HCT116 (cell line): ENCODE data around the gene ZNF26.

Source experiments
- CEBPB ChIP-seq: IDR thresholded peaks from 2 replicates; pipeline ENCODE4 v1.6.1; 2012; ENCODE audit warnings: low read depth
- CTCF ChIP-seq, 3 experiments: fragments of 200-600 bp in 1 of 3; sonication (generic) in 1 of 3; IDR thresholded peaks in 2 of 3; conservative IDR thresholded peaks in 1 of 3; 2 replicates each; pipeline ENCODE4 v1.5.1; 2012 to 2017; ENCODE audit warnings: low read depth in 2 of 3, low read length in 2 of 3, antibody characterized with exemption in 1 of 3, borderline replicate concordance in 1 of 3, control low read depth in 1 of 3, mild to moderate bottlenecking in 1 of 3, mixed read lengths in 1 of 3, mixed run types in 1 of 3, moderate library complexity in 1 of 3; ENCODE audit not compliant: insufficient read depth in 1 of 3
- EZH2 ChIP-seq: fragments of 200-600 bp; sonication (generic); IDR thresholded peaks from 2 replicates; pipeline ENCODE4 v1.6.1; 2017; ENCODE audit warnings: antibody characterized with exemption, mixed run types
- FOSL1 ChIP-seq: IDR thresholded peaks from 2 replicates; pipeline ENCODE4 v1.6.1; 2012; ENCODE audit warnings: low read depth
- JUND ChIP-seq: IDR thresholded peaks from 2 replicates; pipeline ENCODE4 v1.6.1; 2012
- POLR2A ChIP-seq: IDR thresholded peaks from 2 replicates; pipeline ENCODE4 v1.7.0; 2011; ENCODE audit warnings: borderline replicate concordance; ENCODE audit not compliant: insufficient read depth, insufficient read length; ENCODE audit errors: extremely low read depth
- POLR2AphosphoS5 ChIP-seq: IDR thresholded peaks from 2 replicates; pipeline ENCODE4 v1.6.1; 2011; ENCODE audit warnings: mild to moderate bottlenecking, low read depth, low read length, moderate library complexity
- SP1 ChIP-seq: IDR thresholded peaks from 2 replicates; pipeline ENCODE4 v1.6.1; 2012; ENCODE audit warnings: low read depth
- ZBTB33 ChIP-seq: IDR thresholded peaks from 2 replicates; pipeline ENCODE4 v1.6.1; 2011; ENCODE audit warnings: mild to moderate bottlenecking, low read length, moderate library complexity; ENCODE audit not compliant: insufficient replicate concordance; ENCODE audit errors: extremely low read depth
- ZNF274 ChIP-seq: fragments of 200-500 bp; sonication (Bioruptor generic); IDR thresholded peaks from 2 replicates; pipeline ENCODE4 v1.6.1; 2014; ENCODE audit warnings: mild to moderate bottlenecking, low read depth, low read length, inconsistent platforms
- TF ChIP-seq, protein P1 (sequence below): IDR thresholded peaks from 2 replicates; pipeline ENCODE4 v1.6.1; 2012

- TF ChIP-seq CTCF (IDR thresholded peaks at IDR 0.05 in 2 of 3, conservative IDR thresholded peaks at IDR 0.05 in 1 of 3; ENCODE audit: borderline replicate concordance in 1 of 3, insufficient read depth in 1 of 3, low read depth in 2 of 3, low read length in 2 of 3), result no peak
- no peak for TF ChIP-seq FOSL1
- no peak for TF ChIP-seq POLR2A
- TF ChIP-seq CEBPB, result no peak
- no peak for TF ChIP-seq EZH2
- TF ChIP-seq ZBTB33, result no peak
- TF ChIP-seq ZNF274, result no peak
- TF ChIP-seq, protein P1, sequence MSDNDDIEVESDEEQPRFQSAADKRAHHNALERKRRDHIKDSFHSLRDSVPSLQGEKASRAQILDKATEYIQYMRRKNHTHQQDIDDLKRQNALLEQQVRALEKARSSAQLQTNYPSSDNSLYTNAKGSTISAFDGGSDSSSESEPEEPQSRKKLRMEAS, result no peak
- TF ChIP-seq SP1, result no peak
- no peak for TF ChIP-seq POLR2AphosphoS5
- no peak for TF ChIP-seq JUND
Measured at GRCh38 chr12:132950844-132951535, 35.2 kb upstream of the ZNF26 start.
